PFSK-1 (cell line): ENCODE measurements around the gene LRBA.

ENCODE experiments used
- FOXP2 ChIP-seq: optimal IDR thresholded peaks from 2 replicates; pipeline ENCODE3; 2011; ENCODE audit warnings: borderline replicate concordance, control low read depth, inconsistent platforms; ENCODE audit not compliant: insufficient read depth; ENCODE audit errors: extremely low read length, extremely low read depth
- POLR2AphosphoS5 ChIP-seq: IDR thresholded peaks from 2 replicates; pipeline ENCODE4 v1.6.1; 2012; ENCODE audit warnings: low read depth, mild to moderate bottlenecking, control low read depth, low read length, moderate library complexity
- SIN3A ChIP-seq: IDR thresholded peaks from 2 replicates; pipeline ENCODE4 v1.6.1; 2012; ENCODE audit warnings: mild to moderate bottlenecking, low read length, moderate library complexity, borderline replicate concordance; ENCODE audit not compliant: insufficient read depth
- TAF1 ChIP-seq: IDR thresholded peaks from 2 replicates; pipeline ENCODE4 v1.6.1; 2012; ENCODE audit warnings: low read length, control low read depth, borderline replicate concordance; ENCODE audit not compliant: insufficient read depth
- TF ChIP-seq, protein P1 (sequence below), 2 experiments: IDR thresholded peaks; 2 replicates each; pipeline versions ENCODE4 v1.6.1 to v1.8.0; 2011 to 2012; ENCODE audit warnings: low read depth in 2 of 2, low read length in 2 of 2, control low read depth in 1 of 2, inconsistent platforms in 1 of 2, mild to moderate bottlenecking in 1 of 2, moderate library complexity in 1 of 2; ENCODE audit not compliant: insufficient read depth in 1 of 2

DNA sequence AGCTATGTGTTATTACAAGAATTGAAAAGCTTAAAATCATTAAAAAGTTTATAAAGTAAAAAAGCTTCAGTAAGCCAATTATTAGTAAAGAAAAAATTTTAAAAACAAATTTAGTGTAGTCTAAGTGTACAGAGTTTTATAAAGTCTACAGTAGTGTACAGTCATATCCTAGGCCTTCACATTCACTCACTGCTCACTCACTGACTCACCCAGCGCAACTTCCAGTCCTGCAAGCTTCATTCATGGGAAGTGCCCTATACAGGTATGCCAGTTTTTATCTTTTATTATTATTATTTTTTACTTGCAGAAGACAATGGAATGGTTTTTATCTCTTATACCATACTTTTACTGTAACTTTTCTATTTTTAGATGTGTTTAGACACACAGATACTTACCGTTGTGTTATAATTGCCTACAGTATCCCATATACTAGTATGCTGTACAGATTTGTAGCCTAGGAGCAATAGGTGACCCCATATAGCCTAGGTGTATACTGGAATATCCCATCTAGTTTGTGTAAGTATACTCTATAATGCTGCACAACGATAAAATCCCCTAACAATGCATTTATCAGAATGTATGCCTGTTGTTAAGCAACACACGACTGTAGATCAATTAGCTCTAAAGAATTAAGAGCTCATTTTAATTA, 706.1 kb downstream of the LRBA start:
- no peak for TF ChIP-seq SIN3A
- TF ChIP-seq POLR2AphosphoS5, result no peak
- TF ChIP-seq TAF1, result no peak
- TF ChIP-seq, protein P1, sequence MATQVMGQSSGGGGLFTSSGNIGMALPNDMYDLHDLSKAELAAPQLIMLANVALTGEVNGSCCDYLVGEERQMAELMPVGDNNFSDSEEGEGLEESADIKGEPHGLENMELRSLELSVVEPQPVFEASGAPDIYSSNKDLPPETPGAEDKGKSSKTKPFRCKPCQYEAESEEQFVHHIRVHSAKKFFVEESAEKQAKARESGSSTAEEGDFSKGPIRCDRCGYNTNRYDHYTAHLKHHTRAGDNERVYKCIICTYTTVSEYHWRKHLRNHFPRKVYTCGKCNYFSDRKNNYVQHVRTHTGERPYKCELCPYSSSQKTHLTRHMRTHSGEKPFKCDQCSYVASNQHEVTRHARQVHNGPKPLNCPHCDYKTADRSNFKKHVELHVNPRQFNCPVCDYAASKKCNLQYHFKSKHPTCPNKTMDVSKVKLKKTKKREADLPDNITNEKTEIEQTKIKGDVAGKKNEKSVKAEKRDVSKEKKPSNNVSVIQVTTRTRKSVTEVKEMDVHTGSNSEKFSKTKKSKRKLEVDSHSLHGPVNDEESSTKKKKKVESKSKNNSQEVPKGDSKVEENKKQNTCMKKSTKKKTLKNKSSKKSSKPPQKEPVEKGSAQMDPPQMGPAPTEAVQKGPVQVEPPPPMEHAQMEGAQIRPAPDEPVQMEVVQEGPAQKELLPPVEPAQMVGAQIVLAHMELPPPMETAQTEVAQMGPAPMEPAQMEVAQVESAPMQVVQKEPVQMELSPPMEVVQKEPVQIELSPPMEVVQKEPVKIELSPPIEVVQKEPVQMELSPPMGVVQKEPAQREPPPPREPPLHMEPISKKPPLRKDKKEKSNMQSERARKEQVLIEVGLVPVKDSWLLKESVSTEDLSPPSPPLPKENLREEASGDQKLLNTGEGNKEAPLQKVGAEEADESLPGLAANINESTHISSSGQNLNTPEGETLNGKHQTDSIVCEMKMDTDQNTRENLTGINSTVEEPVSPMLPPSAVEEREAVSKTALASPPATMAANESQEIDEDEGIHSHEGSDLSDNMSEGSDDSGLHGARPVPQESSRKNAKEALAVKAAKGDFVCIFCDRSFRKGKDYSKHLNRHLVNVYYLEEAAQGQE (IDR thresholded peaks at IDR 0.05; ENCODE audit: insufficient read depth in 1 of 2, low read depth in 2 of 2, low read length in 2 of 2), result no peak
- TF ChIP-seq FOXP2, result no peak
